Measurements from ENCODE around the gene ATOX1. TPM values are rescaled to one million over a fixed set of nuclear protein-coding genes. Genes with fewer than 3 reads are reported as not detected.
A peak's percentile ranks its signal among the peaks of the same experiment; 100 is the strongest.

ATOX1 gene
- total and polyA plus RNA-seq, 2 of the 8 experiments (the other 6 are each of a cell fraction or from before 2014, with no cell fraction given), result 79.9 to 232 TPM

DNA sequence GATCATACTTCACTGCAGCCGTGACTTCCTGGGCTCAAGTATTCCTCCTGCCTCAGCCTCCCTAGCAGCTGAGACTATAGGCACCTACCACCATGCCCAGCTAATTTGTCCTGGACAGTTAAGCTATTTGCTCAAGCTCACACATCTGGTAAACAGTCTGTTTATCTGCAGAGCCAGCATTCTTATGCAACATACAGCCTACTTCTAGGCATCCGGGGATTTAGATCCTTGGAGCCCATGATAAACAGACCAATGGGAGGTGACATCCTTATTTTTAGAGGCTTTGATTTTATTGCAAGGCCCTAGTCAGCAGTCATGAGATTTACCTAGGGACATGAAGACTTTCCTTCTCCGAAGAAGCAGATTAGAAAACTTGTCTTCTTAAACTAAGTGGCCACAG is 21.0 kb downstream of the ATOX1 start:
- CTCF ChIA-PET (ENCODE audit: partially characterized antibody), result interaction anchor here (1.1 to 38.0 kb wide), 5 partner anchors 12 to 217 kb away, joined by 3 to 991 read pairs (median 48); no protein-coding TSS in a partner anchor

More for the DNA sequence above, 21.0 kb downstream of the ATOX1 start:
- Histone ChIP-seq H3K14ac (ENCODE audit: insufficient read length) (no peak overlapping the region), H3K23ac (ENCODE audit: insufficient read length) (no peak overlapping the region), H3K56ac (replicated peaks; ENCODE audit: insufficient read length, low read depth, low read length) (no peak overlapping the region), H2BK120ac (replicated peaks; ENCODE audit: low read depth, low read length) (no peak overlapping the region), H2BK12ac (ENCODE audit: low read depth, low read length) (0 out of 2 replicates have a peak overlapping the region, but pooled peaks have one; percentile 64), H3K4ac (replicated peaks; ENCODE audit: insufficient read length, low read depth, low read length) (no peak overlapping the region), H3K23me2 (ENCODE audit: low read depth, low read length) (no peaks in the 10 kb centered on the region), H2BK15ac (ENCODE audit: low read length) (no peak overlapping the region; the same call in 1 of the 2 replicates), H4K91ac (replicated peaks; ENCODE audit: insufficient read length, low read length) (no peak overlapping the region), H2BK20ac (ENCODE audit: low read length) (no peak overlapping the region), H3K27me3 (replicated peaks in 1 of 4; ENCODE audit: control insufficient read depth in 3 of 4, extremely low read depth in 1 of 4, insufficient read depth in 3 of 4, low read length in 3 of 4) (no peaks in the 10 kb centered on the region), H4K20me1 (replicated peaks in 1 of 2; ENCODE audit: control insufficient read depth in 1 of 2, insufficient read depth in 2 of 2, low read length in 2 of 2) (no peaks in the 10 kb centered on the region), H4K8ac (ENCODE audit: extremely low read depth, insufficient read depth, low read length) (no peak overlapping the region), H3K9me3 (ENCODE audit: insufficient read depth in 2 of 2, low read depth in 1 of 2, low read length in 1 of 2) (no peaks in the 10 kb centered on the region), H3K79me1 (ENCODE audit: low read depth, low read length) (no peaks in the 10 kb centered on the region), H3K9ac (replicated peaks in 1 of 4; ENCODE audit: extremely low read depth in 1 of 4, low read depth in 3 of 4, low read length in 3 of 4) (no peak overlapping the region), H2AK5ac (ENCODE audit: low read depth, low read length) (no peak overlapping the region), H3K18ac (ENCODE audit: extremely low read depth, low read length) (no peak overlapping the region), H3K36me3 (ENCODE audit: control insufficient read depth in 2 of 4, insufficient read depth in 4 of 4, low read length in 3 of 4) (peaks cover 0 to 3% (median 0%) of the 10 kb centered on the region in 4 experiments; a peak in 1 of 8 replicates), H3K27ac (ENCODE audit: low read depth, low read length) (no peak overlapping the region), H2BK5ac (ENCODE audit: low read depth, low read length) (no peak overlapping the region), H2AFZ (ENCODE audit: low read length) (no peak overlapping the region), H3K4me2 (ENCODE audit: insufficient read depth in 1 of 2, low read depth in 2 of 2, low read length in 2 of 2) (no peak overlapping the region), H3K4me3 (ENCODE audit: extremely low read depth in 1 of 4, insufficient read depth in 2 of 4, low read depth in 3 of 4, low read length in 4 of 4) (no peak overlapping the region), H3K4me1 (replicated peaks in 1 of 4; ENCODE audit: control insufficient read depth in 3 of 4, insufficient read depth in 4 of 4, low read length in 3 of 4) (peaks cover 9 to 13% (median 11%) of the 10 kb centered on the region in 4 experiments), H4K5ac (ENCODE audit: insufficient read length, low read depth, low read length) (no peak overlapping the region), H3K79me2 (ENCODE audit: control insufficient read depth in 1 of 2, insufficient read depth in 2 of 2, low read length in 2 of 2) (no peaks in the 10 kb centered on the region)
- POLR2A ChIA-PET (ENCODE audit: partially characterized antibody), result interaction anchor here (1.0 to 1.7 kb wide), 3 partner anchors 16 to 54 kb away, joined by 3 to 4 read pairs (median 3); no protein-coding TSS in a partner anchor
- 92% methylated on average over 3 of the region's 3 CpGs; no CpG with 5 or more reads in 1 of the 2 experiments for WGBS, 2 experiments (ENCODE audit: extremely low coverage in 1 of 2, insufficient coverage in 1 of 2, insufficient read length in 1 of 2, insufficient replicate concordance in 2 of 2, low coverage in 1 of 2, low lambda C conversion rate in 2 of 2, missing lambda C conversion rate in 1 of 2)
- DNase-seq (ENCODE audit: low read depth in 1 of 2, low spot score in 2 of 2) (no peak), FAIRE-seq (no peak)
- TF ChIP-seq CTBP2 (IDR thresholded peaks at IDR 0.05; ENCODE audit: borderline replicate concordance, insufficient read depth, insufficient read length, low read length) (no peak), KDM1A (IDR thresholded peaks at IDR 0.05; ENCODE audit: borderline replicate concordance, low read length) (no peak), POLR2A (IDR thresholded peaks at IDR 0.05; ENCODE audit: control extremely low read depth in 1 of 2, low read depth in 2 of 2, low read length in 2 of 2) (no peak), TAF1 (IDR thresholded peaks at IDR 0.05; ENCODE audit: low read depth, low read length) (no peak), JUN (IDR thresholded peaks at IDR 0.05; ENCODE audit: low read depth, low read length) (no peak), CHD1 (IDR thresholded peaks at IDR 0.05; ENCODE audit: low read depth, low read length) (no peak), TBP (IDR thresholded peaks at IDR 0.05; ENCODE audit: low read depth, low read length) (no peak), MAFK (IDR thresholded peaks at IDR 0.05; ENCODE audit: low read depth, low read length) (no peak), SIRT6 (IDR thresholded peaks at IDR 0.05; ENCODE audit: low read length) (no peak)

All from H1 (cell line).